Esophagus squamous epithelium (tissue), 5 donors: ENCODE results near the gene HEBP1. TPM values are rescaled to one million over a fixed set of nuclear protein-coding genes. Genes with fewer than 3 reads are reported as not detected.

Source experiments
- DNase-seq: peaks from one replicate; lab custom pipeline; 2025; lab: John Stamatoyannopoulos, UW
- H3K27ac ChIP-seq, 4 donors: fragments of 200-600 bp; sonication (generic); one replicate each; pipeline ENCODE4 v1.5.1; 2016 to 2019; ENCODE audit warnings: mild to moderate bottlenecking in 1 of 4
- H3K27me3 ChIP-seq, 4 donors: fragments of 200-600 bp; sonication (generic); 1 replicate in 3 of 4; 2 replicates in 1 of 4; pipeline versions ENCODE4 v1.5.1 to v1.6.0; 2017 to 2021; ENCODE audit warnings: antibody characterized with exemption in 1 of 4
- H3K36me3 ChIP-seq, 3 donors: fragments of 200-600 bp; sonication (generic); one replicate each; pipeline ENCODE4 v1.5.1; 2016 to 2019
- H3K4me1 ChIP-seq, 3 donors: fragments of 200-600 bp; sonication (generic); one replicate each; pipeline ENCODE4 v1.5.1; 2017 to 2019
- H3K4me3 ChIP-seq, 4 donors: fragments of 200-600 bp; sonication (generic); 1 replicate in 3 of 4; 2 replicates in 1 of 4; pipeline ENCODE4 v1.5.1; 2016 to 2019; ENCODE audit warnings: mild to moderate bottlenecking in 2 of 4, moderate library complexity in 1 of 4
- H3K9me3 ChIP-seq, 3 donors: fragments of 200-600 bp; sonication (generic); one replicate each; pipeline ENCODE4 v1.5.1; 2016 to 2019
- POLR2A ChIP-seq, 4 donors: fragments of 450-650 bp; IDR thresholded peaks; one replicate each; pipeline ENCODE4 v1.6.1; 2017; ENCODE audit warnings: antibody characterized with exemption in 4 of 4, mild to moderate bottlenecking in 4 of 4, moderate library complexity in 3 of 4
- WGBS, 2 donors: methylation state at CpG; one replicate each; pipeline ENCODE4 v1.1.5; 2018; 5-methylcytosine and 5-hydroxymethylcytosine counted together
- intact Hi-C: fragments of 100-400 bp; cut with DNase I; formaldehyde crosslinking; loops from one replicate; pipeline ENCODE4 v1.15.0; 2022
- total RNA-seq, 4 donors: library from RNA; depleted of rRNA; stranded (reverse); fragments of >200 nt; gene quantifications; one replicate each; pipeline ENCODE4 v1.1.0, GENCODE V29; 2016
- TF ChIP-seq, protein P1 (sequence below), 6 experiments: fragments of 450-650 bp in 4 of 6; fragments of 200-600 bp in 2 of 6; sonication (generic) in 2 of 6; IDR thresholded peaks; one replicate each; pipeline ENCODE4 v1.5.1; 2016 to 2019; ENCODE audit warnings: antibody characterized with exemption in 6 of 6, mild to moderate bottlenecking in 4 of 6, moderate library complexity in 4 of 6
- donor health status: DM: yes; HTN: yes; CAD: no.

The HEBP1 gene
- total RNA-seq, 4 donors from 2014 or later: 17.0 to 50.9 (median 23.9) TPM

DNA sequence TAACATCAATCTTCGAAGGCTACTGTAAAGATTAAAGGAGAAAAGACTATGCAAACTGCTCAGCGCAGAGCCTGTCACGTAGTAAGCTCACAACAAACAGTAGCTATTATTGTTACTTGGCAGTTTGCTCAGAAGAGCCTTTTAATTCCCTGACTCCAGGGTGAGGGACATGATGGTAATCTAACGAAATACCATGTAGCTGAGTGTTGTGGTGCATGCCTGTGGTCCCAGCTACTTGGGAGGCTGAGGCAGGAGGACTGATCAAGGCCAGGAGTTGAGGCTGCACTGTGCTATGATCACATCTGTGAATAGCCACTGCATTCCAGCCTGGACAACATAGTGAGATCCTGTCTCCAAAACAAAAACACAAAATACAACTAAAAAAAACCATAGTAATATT is 22.8 kb downstream of the HEBP1 start:
- Histone ChIP-seq H3K9me3 (no peaks in the 10 kb centered on the region), H3K4me3 (no peak overlapping the region), H3K4me1 (peaks cover 8 to 43% (median 25%) of the 10 kb centered on the region in 3 donors), H3K27me3 (no peaks in the 10 kb centered on the region), H3K36me3 (peaks cover 13 to 80% (median 14%) of the 10 kb centered on the region in 3 donors), H3K27ac (peak overlapping the region in 2 of 4 donors; percentile 55 to 79)
- 83 to 94% methylated on average over 4 of the region's 4 CpGs for WGBS, 2 donors
- no peak for DNase-seq
- intact Hi-C loops: no loop called here
- no peak for TF ChIP-seq POLR2A (IDR thresholded peaks at IDR 0.05)
- TF ChIP-seq, protein P1, sequence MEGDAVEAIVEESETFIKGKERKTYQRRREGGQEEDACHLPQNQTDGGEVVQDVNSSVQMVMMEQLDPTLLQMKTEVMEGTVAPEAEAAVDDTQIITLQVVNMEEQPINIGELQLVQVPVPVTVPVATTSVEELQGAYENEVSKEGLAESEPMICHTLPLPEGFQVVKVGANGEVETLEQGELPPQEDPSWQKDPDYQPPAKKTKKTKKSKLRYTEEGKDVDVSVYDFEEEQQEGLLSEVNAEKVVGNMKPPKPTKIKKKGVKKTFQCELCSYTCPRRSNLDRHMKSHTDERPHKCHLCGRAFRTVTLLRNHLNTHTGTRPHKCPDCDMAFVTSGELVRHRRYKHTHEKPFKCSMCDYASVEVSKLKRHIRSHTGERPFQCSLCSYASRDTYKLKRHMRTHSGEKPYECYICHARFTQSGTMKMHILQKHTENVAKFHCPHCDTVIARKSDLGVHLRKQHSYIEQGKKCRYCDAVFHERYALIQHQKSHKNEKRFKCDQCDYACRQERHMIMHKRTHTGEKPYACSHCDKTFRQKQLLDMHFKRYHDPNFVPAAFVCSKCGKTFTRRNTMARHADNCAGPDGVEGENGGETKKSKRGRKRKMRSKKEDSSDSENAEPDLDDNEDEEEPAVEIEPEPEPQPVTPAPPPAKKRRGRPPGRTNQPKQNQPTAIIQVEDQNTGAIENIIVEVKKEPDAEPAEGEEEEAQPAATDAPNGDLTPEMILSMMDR (IDR thresholded peaks at IDR 0.05): no peak

DNA sequence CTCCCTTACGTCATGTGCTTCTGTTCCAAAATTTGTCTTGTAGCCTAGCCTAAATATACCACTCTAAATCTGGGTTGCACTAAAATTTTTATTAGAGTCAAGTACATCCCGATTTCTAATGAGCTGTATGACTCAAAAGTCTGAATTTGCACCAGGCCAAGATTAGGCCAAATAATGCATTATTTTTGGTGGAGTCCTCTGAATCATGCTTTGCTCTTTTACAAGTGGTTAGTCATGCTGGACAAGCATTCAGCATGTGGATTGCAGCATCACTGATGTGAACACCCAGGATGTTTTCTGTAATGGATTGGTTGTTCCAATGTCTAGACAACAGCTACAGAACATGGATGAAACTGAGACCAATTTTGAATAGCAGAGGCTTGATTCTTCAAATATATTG is 23.7 kb downstream of the HEBP1 start:
- 26 to 42% methylated on average over 2 of the region's 2 CpGs for WGBS, 2 donors
- peaks cover 8 to 43% (median 25%) of the 10 kb centered on the region in 3 donors for H3K4me1 ChIP-seq
- no peaks in the 10 kb centered on the region for H3K27me3 ChIP-seq
- intact Hi-C loops: no loop called here
- DNase-seq: no peak
- peak overlapping the region; percentile 61 to 80 (median 78) for H3K27ac ChIP-seq
- no peak overlapping the region for H3K4me3 ChIP-seq
- peaks cover 13 to 80% (median 14%) of the 10 kb centered on the region in 3 donors for H3K36me3 ChIP-seq
- no peak for TF ChIP-seq POLR2A (IDR thresholded peaks at IDR 0.05)
- TF ChIP-seq, protein P1 (IDR thresholded peaks at IDR 0.05): no peak
- H3K9me3 ChIP-seq: no peaks in the 10 kb centered on the region

DNA sequence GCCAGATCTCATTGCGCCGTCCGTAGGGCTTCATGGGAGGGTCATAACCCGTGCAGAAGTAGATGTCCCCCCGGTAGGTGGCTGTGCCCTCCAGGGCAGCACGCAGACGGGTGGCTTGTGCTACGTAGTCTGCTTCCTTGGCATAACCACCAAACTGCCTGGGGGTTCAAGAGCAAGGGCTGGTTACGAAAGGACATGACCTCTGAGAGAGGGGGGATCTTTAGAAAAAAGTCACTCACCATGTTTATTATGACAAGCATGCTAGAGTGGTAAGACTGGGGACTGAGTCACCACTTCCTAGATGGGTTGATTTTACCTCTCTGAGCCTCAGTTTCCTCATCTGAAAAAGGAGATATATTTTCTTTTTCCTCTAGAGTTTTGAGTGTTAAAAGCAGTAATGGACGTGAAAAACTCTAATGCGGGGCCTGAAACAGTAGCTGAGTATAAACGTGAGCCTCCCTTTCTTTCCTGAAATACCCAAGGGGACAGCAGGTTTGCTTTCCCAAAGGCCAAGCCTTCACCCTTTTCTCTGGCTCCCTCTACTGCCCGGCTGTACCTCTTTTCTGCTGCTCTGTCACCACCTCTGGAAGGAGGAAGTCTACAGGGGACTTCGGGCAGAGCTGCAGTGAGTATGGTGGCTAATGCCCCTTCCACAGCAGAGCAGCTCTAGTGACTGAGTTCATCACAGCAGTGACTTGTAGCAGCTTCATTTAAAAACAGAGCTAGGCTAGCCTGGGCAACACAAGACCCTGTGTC is 24.6 kb downstream of the HEBP1 start:
- H3K27me3 ChIP-seq: no peaks in the 10 kb centered on the region
- TF ChIP-seq, protein P1 (IDR thresholded peaks at IDR 0.05): peak in 4 of 6 experiments; percentile 5 to 52 (median 32)
- TF ChIP-seq POLR2A (IDR thresholded peaks at IDR 0.05): no peak
- no peak overlapping the region for H3K4me3 ChIP-seq
- H3K36me3 ChIP-seq: peaks cover 13 to 80% (median 14%) of the 10 kb centered on the region in 3 donors
- WGBS, 2 donors: 60 to 75% methylated on average over 7 to 11 of the region's 14 CpGs
- DNase-seq: no peak
- peak overlapping the region; percentile 61 to 80 (median 76) for H3K27ac ChIP-seq
- no peaks in the 10 kb centered on the region for H3K9me3 ChIP-seq
- intact Hi-C loops: no loop called here
- peaks cover 8 to 39% (median 25%) of the 10 kb centered on the region in 3 donors for H3K4me1 ChIP-seq

DNA sequence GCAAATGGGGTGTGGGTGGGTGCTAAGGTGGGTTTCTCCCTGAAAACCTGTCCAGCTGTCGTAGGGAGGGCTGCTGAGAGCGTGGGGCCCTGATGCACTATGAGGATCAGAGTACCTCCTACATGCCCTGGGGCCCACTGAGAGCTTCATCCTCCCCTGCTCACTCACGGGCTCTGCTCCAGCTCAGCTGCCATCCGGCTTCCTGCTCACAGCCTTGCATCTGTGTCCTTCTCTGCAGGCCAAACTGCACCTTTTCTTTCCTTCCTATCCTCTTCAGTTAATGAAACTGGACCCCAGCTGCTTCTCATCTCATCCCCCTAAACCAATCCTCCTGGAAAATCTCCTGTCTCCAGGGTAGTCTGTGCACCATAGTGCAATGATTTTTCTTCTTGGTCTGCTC is 25.9 kb downstream of the HEBP1 start:
- DNase-seq: no peak
- Histone ChIP-seq H3K36me3 (peaks cover 13 to 81% (median 14%) of the 10 kb centered on the region in 3 donors), H3K27me3 (no peaks in the 10 kb centered on the region), H3K9me3 (no peaks in the 10 kb centered on the region), H3K27ac (no peak overlapping the region), H3K4me1 (peaks cover 8 to 27% (median 14%) of the 10 kb centered on the region in 3 donors), H3K4me3 (no peak overlapping the region)
- TF ChIP-seq, protein P1 (IDR thresholded peaks at IDR 0.05): no peak
- no peak for TF ChIP-seq POLR2A (IDR thresholded peaks at IDR 0.05)
- intact Hi-C loops: no loop called here
- 85 to 91% methylated on average over 4 of the region's 4 CpGs for WGBS, 2 donors

DNA sequence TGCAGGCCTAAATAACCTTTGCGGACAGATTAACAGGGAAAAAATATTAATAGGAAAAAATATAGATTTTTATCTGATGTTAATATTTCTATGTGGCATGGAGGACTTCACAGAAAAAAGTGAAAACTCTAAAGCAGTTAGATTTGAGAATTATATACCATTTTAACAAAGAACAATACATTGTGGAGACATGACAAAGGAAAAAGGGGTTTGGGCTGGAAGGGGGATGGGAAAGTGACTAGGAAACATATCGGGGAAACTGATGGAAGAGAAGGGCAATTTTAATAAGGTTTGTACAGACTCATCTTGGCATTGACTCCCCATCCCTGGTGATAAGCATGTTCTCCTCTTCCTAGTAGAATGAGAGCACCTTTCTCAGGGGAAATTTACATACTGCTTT is 27.0 kb downstream of the HEBP1 start:
- H3K9me3 ChIP-seq: no peaks in the 10 kb centered on the region
- H3K4me3 ChIP-seq: no peak overlapping the region
- H3K4me1 ChIP-seq: peaks cover 8 to 23% (median 14%) of the 10 kb centered on the region in 3 donors
- no peak overlapping the region for H3K27ac ChIP-seq
- no peak for TF ChIP-seq POLR2A (IDR thresholded peaks at IDR 0.05)
- TF ChIP-seq, protein P1 (IDR thresholded peaks at IDR 0.05): no peak
- H3K27me3 ChIP-seq: no peaks in the 10 kb centered on the region
- WGBS, 2 donors: 94 to 97% methylated on average over 2 of the region's 2 CpGs
- DNase-seq: no peak
- intact Hi-C loops: no loop called here
- peaks cover 13 to 85% (median 14%) of the 10 kb centered on the region in 3 donors for H3K36me3 ChIP-seq
